Calu3 (cell line): ENCODE measurements around the gene GNAT1. TPM values are rescaled to one million over a fixed set of nuclear protein-coding genes. Genes with fewer than 3 reads are reported as not detected.
"Not testable (repeated sequence)": the region's sequence is repeated elsewhere in the genome, so short reads cannot be mapped to it uniquely, and the experiment has no call there.

Source experiments
- BruUV-seq: library from RNA; stranded (reverse); fragments of 400-500 nt; replicated peaks from 2 replicates; lab custom pipeline; 2021; lab: Mats Ljungman, UMichigan
- CTCF ChIA-PET: fragments of 300-600 bp; sonication (Branson Sonifier 250); formaldehyde crosslinking; loops from one replicate; lab custom pipeline; 2022; ENCODE audit warnings: antibody characterized with exemption; lab: Charles Lee
- DNase-seq: peaks from one replicate; pipeline ENCODE4 v3.0.0; 2022
- H3K27ac Mint-ChIP-seq: one replicate; pipeline ENCODE4 v1.8.0; 2022; ENCODE audit warnings: mixed read lengths; ENCODE audit not compliant: unreplicated experiment
- H3K27me3 Mint-ChIP-seq: one replicate; pipeline ENCODE4 v1.8.0; 2022; ENCODE audit warnings: mixed read lengths; ENCODE audit not compliant: unreplicated experiment
- H3K36me3 Mint-ChIP-seq: one replicate; pipeline ENCODE4 v1.8.0; 2022; ENCODE audit warnings: mild to moderate bottlenecking, moderate library complexity, mixed read lengths; ENCODE audit not compliant: insufficient read depth, unreplicated experiment
- H3K4me1 Mint-ChIP-seq: one replicate; pipeline ENCODE4 v1.8.0; 2022; ENCODE audit warnings: mild to moderate bottlenecking, low read depth, mixed read lengths; ENCODE audit not compliant: unreplicated experiment
- H3K4me3 Mint-ChIP-seq: one replicate; pipeline ENCODE4 v1.8.0; 2022; ENCODE audit warnings: mild to moderate bottlenecking, low read depth, moderate library complexity, mixed read lengths; ENCODE audit not compliant: unreplicated experiment
- H3K9me3 Mint-ChIP-seq: one replicate; pipeline ENCODE4 v1.8.0; 2022; ENCODE audit warnings: low read depth, mixed read lengths; ENCODE audit not compliant: unreplicated experiment
- intact Hi-C: fragments of 100-400 bp; cut with micrococcal nuclease; formaldehyde crosslinking; loops from one replicate; pipeline ENCODE4 v1.10.0; 2022; ENCODE audit not compliant: unreplicated experiment
- total RNA-seq: library from RNA; stranded (reverse); gene quantifications from 2 replicates; pipeline ENCODE4 v1.2.3, GENCODE V29; 2022
- TF ChIP-seq, protein P1 (sequence below): fragments of 200-600 bp; IDR thresholded peaks from one replicate; pipeline ENCODE4 v1.8.0; 2022; ENCODE audit warnings: antibody characterized with exemption; ENCODE audit not compliant: unreplicated experiment

Gene GNAT1
- total RNA-seq, 1 experiment from 2014 or later: not detected

DNA sequence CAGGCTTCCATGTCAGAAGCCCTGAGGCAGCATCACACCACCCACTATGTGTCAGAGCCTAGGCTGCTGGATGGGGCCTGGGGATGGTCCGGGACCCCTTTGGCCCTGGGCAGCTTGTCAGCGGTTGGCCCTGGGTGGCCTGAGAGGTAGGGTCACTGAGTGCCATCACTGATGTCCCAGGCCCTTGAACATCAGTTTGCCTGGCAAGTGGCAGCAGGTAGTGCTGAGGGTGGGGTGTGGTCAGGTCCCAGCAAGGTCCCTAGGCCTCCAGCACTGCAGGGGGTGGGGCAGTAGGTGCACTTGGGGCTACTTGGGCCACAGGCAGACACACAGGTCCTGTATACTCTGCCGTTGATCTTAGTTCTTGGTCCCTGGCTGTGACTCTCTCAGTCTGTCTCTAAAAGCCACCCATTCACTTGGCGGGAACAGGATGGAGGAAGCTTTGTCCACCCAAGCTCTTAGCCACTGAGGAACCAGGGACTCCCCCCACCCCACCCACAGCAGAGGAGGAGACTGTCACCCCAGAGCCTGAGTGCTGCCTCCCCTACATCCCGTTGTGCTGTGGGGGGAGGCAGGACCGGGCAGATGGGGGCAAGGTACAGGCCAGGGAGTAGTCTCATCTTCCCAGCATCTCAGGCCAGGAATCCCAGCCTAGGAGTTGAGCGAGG, 50.4 kb downstream of the GNAT1 start:
- no peaks in the 10 kb centered on the region for H3K27me3 Mint-ChIP-seq
- peaks cover 34% of the 10 kb centered on the region for H3K36me3 Mint-ChIP-seq
- no peak for DNase-seq
- no peaks in the 10 kb centered on the region for H3K9me3 Mint-ChIP-seq
- TF ChIP-seq, protein P1, sequence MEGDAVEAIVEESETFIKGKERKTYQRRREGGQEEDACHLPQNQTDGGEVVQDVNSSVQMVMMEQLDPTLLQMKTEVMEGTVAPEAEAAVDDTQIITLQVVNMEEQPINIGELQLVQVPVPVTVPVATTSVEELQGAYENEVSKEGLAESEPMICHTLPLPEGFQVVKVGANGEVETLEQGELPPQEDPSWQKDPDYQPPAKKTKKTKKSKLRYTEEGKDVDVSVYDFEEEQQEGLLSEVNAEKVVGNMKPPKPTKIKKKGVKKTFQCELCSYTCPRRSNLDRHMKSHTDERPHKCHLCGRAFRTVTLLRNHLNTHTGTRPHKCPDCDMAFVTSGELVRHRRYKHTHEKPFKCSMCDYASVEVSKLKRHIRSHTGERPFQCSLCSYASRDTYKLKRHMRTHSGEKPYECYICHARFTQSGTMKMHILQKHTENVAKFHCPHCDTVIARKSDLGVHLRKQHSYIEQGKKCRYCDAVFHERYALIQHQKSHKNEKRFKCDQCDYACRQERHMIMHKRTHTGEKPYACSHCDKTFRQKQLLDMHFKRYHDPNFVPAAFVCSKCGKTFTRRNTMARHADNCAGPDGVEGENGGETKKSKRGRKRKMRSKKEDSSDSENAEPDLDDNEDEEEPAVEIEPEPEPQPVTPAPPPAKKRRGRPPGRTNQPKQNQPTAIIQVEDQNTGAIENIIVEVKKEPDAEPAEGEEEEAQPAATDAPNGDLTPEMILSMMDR: no peak
- intact Hi-C loops: no loop called here
- peaks cover 20% of the 10 kb centered on the region for H3K4me1 Mint-ChIP-seq
- CTCF ChIA-PET: no interaction called here
- H3K27ac Mint-ChIP-seq: no peak overlapping the region
- no TSS peak for BruUV-seq
- H3K4me3 Mint-ChIP-seq: no peak overlapping the region

DNA sequence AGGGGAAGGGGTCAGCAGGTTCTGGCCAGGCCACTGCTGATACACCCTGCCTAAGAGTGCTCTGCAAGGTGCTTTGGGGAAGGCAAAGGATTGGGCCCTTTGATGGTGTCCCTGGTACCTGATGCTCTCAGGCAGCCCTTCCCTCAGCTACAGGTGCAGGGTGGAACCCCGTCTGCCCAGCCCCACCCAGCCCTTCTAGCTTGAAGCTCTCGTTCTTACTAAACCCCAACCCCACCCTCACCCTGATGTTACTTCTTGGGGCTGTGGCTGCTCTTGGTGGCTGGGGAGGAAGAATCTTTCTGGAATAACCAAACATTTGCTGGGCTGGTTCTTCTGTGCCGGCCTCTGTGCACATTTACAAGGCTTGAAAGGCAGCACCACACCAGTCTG, 51.0 kb downstream of the GNAT1 start:
- CTCF ChIA-PET: interaction anchor here (1.0 kb wide), 1 partner anchor 29 kb away, joined by 3 read pairs; no protein-coding TSS in a partner anchor
- intact Hi-C loops: no loop called here
- peaks cover 14% of the 10 kb centered on the region for H3K4me1 Mint-ChIP-seq
- H3K4me3 Mint-ChIP-seq: no peak overlapping the region
- H3K27me3 Mint-ChIP-seq: no peaks in the 10 kb centered on the region
- BruUV-seq: no TSS peak
- DNase-seq: no peak
- no peaks in the 10 kb centered on the region for H3K9me3 Mint-ChIP-seq
- H3K36me3 Mint-ChIP-seq: peaks cover 28% of the 10 kb centered on the region
- no peak overlapping the region for H3K27ac Mint-ChIP-seq
- TF ChIP-seq, protein P1: no peak

DNA sequence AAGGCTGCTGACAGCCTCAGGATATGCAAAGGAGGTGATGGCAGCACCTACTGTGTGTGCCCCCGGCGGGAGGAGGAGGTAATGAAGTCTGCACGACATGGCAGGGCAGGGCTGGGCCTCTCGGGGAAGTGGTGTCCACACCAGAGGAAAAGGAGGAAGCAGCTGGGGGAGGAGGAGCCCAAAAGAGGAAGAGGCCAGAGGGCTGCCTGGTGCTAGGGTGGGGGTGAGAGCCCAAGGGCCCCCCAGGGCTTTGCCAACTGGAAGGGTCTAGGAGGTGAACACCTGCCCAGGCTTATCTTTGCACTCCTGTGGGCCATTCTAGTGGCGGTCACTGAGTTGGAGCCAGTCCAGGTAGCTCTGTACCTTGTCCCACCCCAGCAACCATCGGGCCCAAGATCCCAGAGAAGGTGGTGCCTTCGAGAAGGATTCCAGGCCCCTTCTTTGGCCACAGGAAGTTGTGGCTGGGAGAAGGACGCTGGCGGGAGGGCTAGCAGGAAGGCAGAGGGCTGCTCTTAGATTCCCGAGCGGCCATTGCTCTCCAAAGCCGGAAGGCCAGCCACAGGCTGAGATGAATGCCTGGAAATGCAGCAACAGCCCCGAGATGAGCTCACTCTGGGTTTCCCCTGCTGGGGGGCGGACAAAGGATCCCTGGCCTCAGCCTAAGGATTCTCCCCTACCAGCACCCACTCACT, 51.6 kb downstream of the GNAT1 start:
- BruUV-seq: no TSS peak
- no peak for DNase-seq
- CTCF ChIA-PET: interaction anchor here (0.7 to 1.0 kb wide), 2 partner anchors 29 to 34 kb away, joined by 3 to 4 read pairs; no protein-coding TSS in a partner anchor
- Mint-ChIP-seq H3K4me1 (peaks cover 14% of the 10 kb centered on the region), H3K27me3 (no peaks in the 10 kb centered on the region), H3K9me3 (no peaks in the 10 kb centered on the region), H3K36me3 (peaks cover 22% of the 10 kb centered on the region), H3K4me3 (no peak overlapping the region), H3K27ac (no peak overlapping the region)
- intact Hi-C loops: no loop called here
- TF ChIP-seq, protein P1: no peak

DNA sequence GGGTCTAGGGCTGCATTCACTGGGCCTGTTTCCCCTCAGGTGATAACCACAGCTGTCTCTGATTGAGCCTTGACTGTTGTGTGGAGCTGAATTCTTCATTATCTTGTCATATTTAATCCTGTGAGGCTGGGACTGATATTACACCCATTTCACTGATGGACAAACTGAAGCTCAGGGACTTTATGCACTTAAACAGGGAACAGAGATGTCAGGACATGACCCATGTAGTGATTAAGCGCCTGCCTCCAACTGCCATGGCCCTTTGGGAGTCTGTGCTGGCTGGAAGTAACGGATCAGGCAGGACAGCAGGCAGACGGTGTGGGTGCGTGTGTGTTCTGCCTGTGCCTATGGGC, 52.1 kb downstream of the GNAT1 start:
- intact Hi-C loops: no loop called here

DNA sequence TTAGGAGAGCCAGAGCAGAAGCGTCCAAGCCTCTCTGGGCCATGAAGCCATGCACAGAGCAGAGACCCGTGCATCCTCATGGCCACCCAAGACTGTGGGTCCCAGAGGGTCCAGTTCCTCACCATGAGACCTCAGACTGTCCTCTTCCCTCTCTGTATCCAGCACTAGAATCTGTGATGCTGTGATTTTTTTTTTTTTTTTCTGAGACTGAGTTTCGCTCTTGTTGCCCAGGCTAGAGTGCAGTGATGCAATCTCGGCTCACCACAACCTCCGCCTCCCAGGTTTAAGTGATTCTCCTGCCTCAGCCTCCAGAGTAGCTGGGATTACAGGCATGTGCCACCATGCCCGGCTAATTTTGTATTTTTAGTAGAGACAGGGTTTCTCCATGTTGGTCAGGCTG, 53.4 kb downstream of the GNAT1 start:
- CTCF ChIA-PET: interaction anchor here (0.9 kb wide), 1 partner anchor 72 kb away, joined by 3 read pairs; no protein-coding TSS in a partner anchor
- H3K27ac Mint-ChIP-seq, H3K27me3 Mint-ChIP-seq, H3K9me3 Mint-ChIP-seq, DNase-seq, BruUV-seq, intact Hi-C loops: not testable (repeated sequence)
- Mint-ChIP-seq H3K36me3 (peaks cover 17% of the 10 kb centered on the region), H3K4me1 (peaks cover 19% of the 10 kb centered on the region), H3K4me3 (peak overlapping the region; percentile 80)

More for the DNA sequence above, 52.1 kb downstream of the GNAT1 start:
- Mint-ChIP-seq H3K4me3 (no peak overlapping the region), H3K27ac (no peak overlapping the region), H3K9me3 (no peaks in the 10 kb centered on the region), H3K36me3 (peaks cover 19% of the 10 kb centered on the region), H3K4me1 (peaks cover 20% of the 10 kb centered on the region), H3K27me3 (no peaks in the 10 kb centered on the region)
- TF ChIP-seq, protein P1: no peak
- CTCF ChIA-PET: interaction anchor here (0.7 to 1.1 kb wide), 3 partner anchors 28 to 34 kb away, joined by 3 to 6 read pairs (median 4); no protein-coding TSS in a partner anchor
- DNase-seq: no peak
- no TSS peak for BruUV-seq
